ENCODE measurements around the gene SHROOM1.

Gene SHROOM1

DNA sequence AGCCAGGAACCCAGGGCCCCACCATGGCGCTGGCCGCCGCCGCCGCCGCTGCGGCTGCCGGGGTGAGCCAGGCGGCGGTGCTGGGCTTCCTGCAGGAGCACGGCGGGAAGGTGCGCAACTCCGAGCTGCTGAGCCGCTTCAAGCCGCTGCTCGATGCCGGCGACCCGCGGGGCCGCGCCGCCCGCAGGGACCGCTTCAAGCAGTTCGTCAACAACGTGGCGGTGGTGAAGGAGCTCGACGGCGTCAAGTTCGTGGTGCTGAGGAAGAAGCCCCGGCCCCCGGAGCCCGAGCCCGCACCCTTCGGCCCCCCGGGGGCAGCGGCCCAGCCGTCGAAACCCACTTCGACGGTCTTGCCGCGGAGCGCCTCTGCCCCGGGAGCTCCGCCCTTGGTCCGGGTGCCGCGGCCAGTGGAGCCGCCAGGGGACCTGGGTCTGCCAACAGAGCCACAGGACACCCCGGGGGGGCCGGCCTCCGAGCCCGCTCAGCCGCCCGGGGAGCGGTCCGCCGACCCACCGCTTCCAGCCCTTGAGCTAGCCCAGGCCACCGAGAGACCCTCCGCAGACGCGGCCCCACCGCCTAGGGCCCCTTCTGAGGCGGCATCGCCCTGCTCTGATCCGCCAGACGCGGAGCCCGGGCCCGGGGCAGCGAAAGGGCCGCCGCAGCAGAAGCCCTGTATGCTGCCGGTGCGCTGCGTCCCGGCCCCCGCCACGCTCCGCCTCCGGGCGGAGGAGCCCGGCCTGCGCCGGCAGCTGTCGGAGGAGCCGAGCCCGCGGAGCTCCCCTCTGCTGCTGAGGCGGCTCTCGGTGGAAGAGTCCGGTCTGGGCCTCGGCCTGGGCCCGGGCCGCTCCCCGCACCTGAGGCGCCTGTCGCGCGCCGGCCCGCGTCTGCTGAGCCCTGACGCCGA lies 16.6 kb downstream of the SHROOM1 start:
- Histone ChIP-seq H3K27ac (no peak overlapping the region), H3K4me3 (peak overlapping the region; percentile 61)
- TF ChIP-seq, protein P1, sequence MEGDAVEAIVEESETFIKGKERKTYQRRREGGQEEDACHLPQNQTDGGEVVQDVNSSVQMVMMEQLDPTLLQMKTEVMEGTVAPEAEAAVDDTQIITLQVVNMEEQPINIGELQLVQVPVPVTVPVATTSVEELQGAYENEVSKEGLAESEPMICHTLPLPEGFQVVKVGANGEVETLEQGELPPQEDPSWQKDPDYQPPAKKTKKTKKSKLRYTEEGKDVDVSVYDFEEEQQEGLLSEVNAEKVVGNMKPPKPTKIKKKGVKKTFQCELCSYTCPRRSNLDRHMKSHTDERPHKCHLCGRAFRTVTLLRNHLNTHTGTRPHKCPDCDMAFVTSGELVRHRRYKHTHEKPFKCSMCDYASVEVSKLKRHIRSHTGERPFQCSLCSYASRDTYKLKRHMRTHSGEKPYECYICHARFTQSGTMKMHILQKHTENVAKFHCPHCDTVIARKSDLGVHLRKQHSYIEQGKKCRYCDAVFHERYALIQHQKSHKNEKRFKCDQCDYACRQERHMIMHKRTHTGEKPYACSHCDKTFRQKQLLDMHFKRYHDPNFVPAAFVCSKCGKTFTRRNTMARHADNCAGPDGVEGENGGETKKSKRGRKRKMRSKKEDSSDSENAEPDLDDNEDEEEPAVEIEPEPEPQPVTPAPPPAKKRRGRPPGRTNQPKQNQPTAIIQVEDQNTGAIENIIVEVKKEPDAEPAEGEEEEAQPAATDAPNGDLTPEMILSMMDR (IDR thresholded peaks at IDR 0.05) = no peak
- DNase-seq (ENCODE audit: low spot score) = no peak

DNA sequence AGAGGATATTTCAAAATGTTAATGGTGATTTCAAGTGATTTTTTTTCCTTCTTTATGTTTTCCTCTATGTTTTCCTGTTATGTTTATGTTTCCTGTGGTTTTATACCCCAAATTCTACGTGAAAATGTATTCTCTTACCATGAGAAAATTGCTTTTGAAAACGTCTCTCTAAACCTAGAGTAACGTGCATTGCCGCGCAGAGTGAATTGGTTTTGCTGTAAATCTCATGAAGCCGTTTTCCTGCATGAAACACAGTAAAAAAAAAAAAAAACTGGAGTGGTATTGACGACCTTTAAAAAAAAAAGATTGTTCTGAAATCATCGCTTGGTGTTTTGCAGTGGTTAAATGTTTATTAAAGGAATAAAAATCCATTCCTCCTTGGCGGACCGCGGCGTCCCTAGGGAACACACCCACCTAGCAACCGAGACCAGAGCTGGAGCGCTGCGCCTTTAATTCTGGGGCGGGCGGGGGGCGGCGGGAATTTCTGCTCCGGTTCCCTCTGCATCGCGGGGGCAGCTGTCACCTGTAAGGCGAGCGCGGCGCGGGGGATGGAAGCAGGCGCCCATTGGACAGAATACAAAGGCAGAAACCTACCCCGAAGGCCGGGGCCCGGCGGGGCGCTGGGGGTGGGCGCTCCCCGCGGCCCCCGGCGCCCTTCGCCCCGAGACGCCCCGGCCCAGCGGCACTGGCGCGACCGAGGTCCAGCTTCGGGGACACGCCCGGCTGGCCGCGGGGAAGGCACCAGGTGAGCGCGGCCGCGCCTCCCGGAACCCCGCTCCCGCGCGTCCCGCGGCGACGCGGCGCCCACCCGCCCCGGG lies 17.5 kb downstream of the SHROOM1 start, which contains the start of gene SOWAHA:
SOWAHA (plus strand) TSS at position 522 of the 818 bp plus-strand sequence. CDS start 320 bp downstream, outside the sequence.
- DNase-seq (ENCODE audit: low spot score) = no peak
- TF ChIP-seq, protein P1 (IDR thresholded peaks at IDR 0.05) = no peak
- peak within 1 kb of the TSS; percentile 61 for H3K4me3 ChIP-seq
- no peak within 1 kb of the TSS for H3K27ac ChIP-seq

DNA sequence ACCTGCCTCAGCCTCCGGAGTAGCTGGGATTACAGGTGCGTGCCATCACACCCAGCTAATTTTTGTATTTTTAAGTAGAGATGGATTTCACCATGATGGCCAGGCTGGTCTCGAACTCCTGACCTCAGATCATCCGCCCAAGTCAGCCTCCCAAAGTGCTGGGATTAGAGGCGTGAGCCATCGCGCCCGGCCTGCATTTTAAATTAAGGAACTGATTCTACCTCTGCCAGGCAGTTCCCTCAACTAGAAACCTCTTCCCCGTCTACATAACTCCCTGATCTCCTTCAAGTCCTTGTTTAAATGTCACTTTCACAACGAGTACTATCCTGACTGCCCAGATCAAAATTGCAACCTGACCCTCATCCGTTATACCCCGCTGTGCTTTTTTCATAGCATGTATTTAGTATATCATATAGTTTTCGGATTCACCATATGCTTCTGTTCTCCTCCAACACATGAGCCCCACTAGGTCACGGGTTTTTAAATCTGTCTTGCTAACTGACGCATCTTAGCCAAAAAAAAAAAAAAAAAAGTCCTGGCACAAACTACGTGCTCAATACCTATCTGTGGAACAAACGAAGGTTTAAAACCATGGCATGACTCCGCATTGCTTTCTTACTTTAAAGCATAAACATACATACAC lies 18.2 kb downstream of the SHROOM1 start:
- TF ChIP-seq, protein P1 (IDR thresholded peaks at IDR 0.05) = no peak
- Histone ChIP-seq H3K4me3 (no peak overlapping the region), H3K27ac (no peak overlapping the region)
- no peak for DNase-seq (ENCODE audit: low spot score)

DNA sequence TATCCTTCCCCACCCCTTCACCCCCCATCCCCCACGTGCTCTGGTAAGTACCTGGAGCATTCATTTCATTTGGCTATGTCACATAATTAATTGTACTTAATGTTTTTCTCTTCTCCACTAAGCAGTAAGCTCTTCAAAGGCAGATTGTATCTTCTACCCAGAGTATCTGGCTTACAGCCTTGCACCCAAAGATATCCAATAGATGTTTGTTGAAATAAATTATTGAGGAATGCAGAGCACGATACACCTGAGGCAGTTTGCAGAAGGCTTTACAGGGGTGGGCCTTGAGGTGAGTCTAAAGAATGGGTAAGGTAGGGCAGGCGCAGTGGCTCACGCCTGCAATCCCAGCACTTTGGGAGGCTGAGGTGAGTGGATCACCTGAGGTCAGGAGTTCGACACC lies 19.8 kb downstream of the SHROOM1 start:
- no peak overlapping the region for H3K4me3 ChIP-seq
- H3K27ac ChIP-seq = no peak overlapping the region
- TF ChIP-seq, protein P1 (IDR thresholded peaks at IDR 0.05) = no peak
- no peak for DNase-seq (ENCODE audit: low spot score)

DNA sequence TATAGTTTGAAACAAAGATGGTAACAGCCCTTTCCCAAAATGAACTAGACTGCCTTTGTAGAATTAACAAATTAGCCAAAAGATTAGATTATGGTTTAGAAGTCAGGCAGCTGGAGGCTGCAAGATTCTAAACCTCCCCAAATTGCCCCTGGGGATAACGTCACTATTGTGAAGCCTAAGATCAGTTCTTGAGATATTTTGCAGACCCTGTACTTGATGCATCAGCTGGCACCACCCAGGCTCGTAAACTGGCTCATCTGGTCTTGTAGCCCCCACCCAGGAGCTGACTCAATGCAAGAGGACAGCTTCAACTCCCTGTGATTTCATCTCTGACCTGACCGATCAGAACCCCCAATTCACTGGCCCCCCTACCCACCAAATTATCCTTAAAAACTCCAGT lies 21.6 kb downstream of the SHROOM1 start:
- DNase-seq (ENCODE audit: low spot score) = no peak
- TF ChIP-seq, protein P1 (IDR thresholded peaks at IDR 0.05) = no peak
- H3K4me3 ChIP-seq = no peak overlapping the region
- no peak overlapping the region for H3K27ac ChIP-seq

DNA sequence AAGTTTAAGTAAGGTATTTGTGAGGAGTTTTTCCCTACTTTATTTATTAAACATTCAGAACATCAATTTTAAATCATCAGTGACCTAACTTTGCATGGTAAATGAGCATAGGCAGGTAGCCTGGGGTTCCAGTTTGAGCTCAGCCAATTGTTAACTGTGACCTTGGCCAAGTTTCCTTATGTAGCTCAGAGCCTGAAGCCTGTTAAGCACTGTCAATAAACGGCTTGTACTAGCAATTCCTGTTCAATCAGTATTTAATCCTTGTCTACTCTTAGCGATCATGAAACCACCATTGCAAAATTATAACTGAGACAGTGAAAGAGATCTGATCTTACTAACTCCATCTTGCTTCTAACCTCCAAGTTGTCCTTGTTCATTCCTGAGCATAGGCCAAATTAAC lies 22.0 kb downstream of the SHROOM1 start:
- TF ChIP-seq, protein P1 (IDR thresholded peaks at IDR 0.05) = no peak
- H3K27ac ChIP-seq = no peak overlapping the region
- no peak overlapping the region for H3K4me3 ChIP-seq
- DNase-seq (ENCODE audit: low spot score) = no peak
